HCT116 (cell line): ENCODE measurements around the gene ZNF396.

Experiments used
- CBX3 ChIP-seq: IDR thresholded peaks from 2 replicates; pipeline ENCODE4 v1.6.1; 2012; ENCODE audit warnings: low read depth
- ELF1 ChIP-seq: IDR thresholded peaks from 2 replicates; pipeline ENCODE4 v1.6.1; 2012; ENCODE audit warnings: low read depth, borderline replicate concordance
- EZH2phosphoT487 ChIP-seq: fragments of 200-600 bp; IDR thresholded peaks from 2 replicates; pipeline ENCODE4 v1.6.1; 2018; ENCODE audit warnings: antibody characterized with exemption, borderline replicate concordance
- RAD21 ChIP-seq: IDR thresholded peaks from 2 replicates; pipeline ENCODE4 v1.6.1; 2012; ENCODE audit warnings: low read depth, mild to moderate bottlenecking
- REST ChIP-seq: IDR thresholded peaks from 2 replicates; pipeline ENCODE4 v1.6.1; 2012; ENCODE audit warnings: low read depth
- SIN3A ChIP-seq: IDR thresholded peaks from 2 replicates; pipeline ENCODE4 v1.6.1; 2012; ENCODE audit warnings: low read depth
- TCF7L2 ChIP-seq: IDR thresholded peaks from 2 replicates; pipeline ENCODE4 v1.7.0; 2011; ENCODE audit warnings: borderline replicate concordance, inconsistent platforms; ENCODE audit not compliant: insufficient read depth, insufficient read length; ENCODE audit errors: extremely low read depth
- TF ChIP-seq, protein P1 (sequence below), 3 experiments: fragments of 200-600 bp in 1 of 3; sonication (generic) in 1 of 3; IDR thresholded peaks in 2 of 3; conservative IDR thresholded peaks in 1 of 3; 2 replicates each; pipeline ENCODE4 v1.5.1; 2012 to 2017; ENCODE audit warnings: low read depth in 2 of 3, low read length in 2 of 3, antibody characterized with exemption in 1 of 3, borderline replicate concordance in 1 of 3, control low read depth in 1 of 3, mild to moderate bottlenecking in 1 of 3, mixed read lengths in 1 of 3, mixed run types in 1 of 3, moderate library complexity in 1 of 3; ENCODE audit not compliant: insufficient read depth in 1 of 3

DNA sequence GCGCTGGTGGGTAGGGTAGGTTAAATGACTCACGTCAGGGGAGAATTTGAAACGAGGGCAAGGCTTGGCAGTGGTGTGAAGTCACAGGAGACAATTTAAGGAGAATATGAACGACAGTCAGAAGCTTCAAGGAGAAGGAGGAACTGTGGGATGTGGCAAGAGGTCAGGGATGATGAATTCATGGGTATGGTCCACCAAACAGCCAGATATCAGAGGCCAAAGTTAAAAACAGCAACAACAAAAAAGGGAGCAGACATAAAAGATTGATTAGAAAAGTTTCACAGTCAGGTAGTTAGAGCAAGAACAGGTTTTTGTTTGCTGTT, 1.4 kb upstream of the ZNF396 start:
- no peak for TF ChIP-seq EZH2phosphoT487
- TF ChIP-seq, protein P1, sequence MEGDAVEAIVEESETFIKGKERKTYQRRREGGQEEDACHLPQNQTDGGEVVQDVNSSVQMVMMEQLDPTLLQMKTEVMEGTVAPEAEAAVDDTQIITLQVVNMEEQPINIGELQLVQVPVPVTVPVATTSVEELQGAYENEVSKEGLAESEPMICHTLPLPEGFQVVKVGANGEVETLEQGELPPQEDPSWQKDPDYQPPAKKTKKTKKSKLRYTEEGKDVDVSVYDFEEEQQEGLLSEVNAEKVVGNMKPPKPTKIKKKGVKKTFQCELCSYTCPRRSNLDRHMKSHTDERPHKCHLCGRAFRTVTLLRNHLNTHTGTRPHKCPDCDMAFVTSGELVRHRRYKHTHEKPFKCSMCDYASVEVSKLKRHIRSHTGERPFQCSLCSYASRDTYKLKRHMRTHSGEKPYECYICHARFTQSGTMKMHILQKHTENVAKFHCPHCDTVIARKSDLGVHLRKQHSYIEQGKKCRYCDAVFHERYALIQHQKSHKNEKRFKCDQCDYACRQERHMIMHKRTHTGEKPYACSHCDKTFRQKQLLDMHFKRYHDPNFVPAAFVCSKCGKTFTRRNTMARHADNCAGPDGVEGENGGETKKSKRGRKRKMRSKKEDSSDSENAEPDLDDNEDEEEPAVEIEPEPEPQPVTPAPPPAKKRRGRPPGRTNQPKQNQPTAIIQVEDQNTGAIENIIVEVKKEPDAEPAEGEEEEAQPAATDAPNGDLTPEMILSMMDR (IDR thresholded peaks at IDR 0.05 in 2 of 3, conservative IDR thresholded peaks at IDR 0.05 in 1 of 3; ENCODE audit: borderline replicate concordance in 1 of 3, insufficient read depth in 1 of 3, low read depth in 2 of 3, low read length in 2 of 3) = no peak
- no peak for TF ChIP-seq RAD21
- TF ChIP-seq SIN3A = no peak
- TF ChIP-seq CBX3 = no peak
- no peak for TF ChIP-seq REST
- TF ChIP-seq ELF1 = no peak
- no peak for TF ChIP-seq TCF7L2
